ENCODE measurements around the gene KLF12.

DNA sequence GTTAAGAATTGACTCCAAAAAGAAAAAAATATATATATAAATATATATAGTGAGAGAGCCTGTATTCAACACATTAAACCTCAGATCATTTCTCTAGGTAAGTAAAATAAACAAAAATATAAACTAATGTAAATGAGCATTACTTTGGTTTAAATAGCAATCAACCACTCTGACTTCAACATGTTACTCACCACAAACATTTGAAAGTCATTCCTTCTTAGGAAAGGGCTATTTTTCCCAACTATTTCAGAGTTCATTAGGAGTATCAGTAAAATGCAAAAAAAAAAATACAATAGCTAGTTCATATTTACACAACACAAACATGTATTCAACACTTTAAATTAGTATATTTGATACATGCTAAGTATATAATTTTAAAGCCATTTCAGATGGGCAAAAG lies 40.5 kb downstream of the KLF12 start:
- no peak for TF ChIP-seq POLR2A (IDR thresholded peaks at IDR 0.05; ENCODE audit: low read depth, low read length)
- TF ChIP-seq TAF1 (IDR thresholded peaks at IDR 0.05; ENCODE audit: low read depth, low read length): no peak
- TF ChIP-seq POLR2AphosphoS5 (IDR thresholded peaks at IDR 0.05; ENCODE audit: low read depth, low read length): no peak
- TF ChIP-seq SPI1 (IDR thresholded peaks at IDR 0.05; ENCODE audit: low read depth, low read length): no peak
- no peak for TF ChIP-seq POU2F2 (IDR thresholded peaks at IDR 0.05; ENCODE audit: low read depth, low read length)

Data from GM12891 (cell line).